ENCODE measurements around the gene CFAP74.

Gene CFAP74

DNA sequence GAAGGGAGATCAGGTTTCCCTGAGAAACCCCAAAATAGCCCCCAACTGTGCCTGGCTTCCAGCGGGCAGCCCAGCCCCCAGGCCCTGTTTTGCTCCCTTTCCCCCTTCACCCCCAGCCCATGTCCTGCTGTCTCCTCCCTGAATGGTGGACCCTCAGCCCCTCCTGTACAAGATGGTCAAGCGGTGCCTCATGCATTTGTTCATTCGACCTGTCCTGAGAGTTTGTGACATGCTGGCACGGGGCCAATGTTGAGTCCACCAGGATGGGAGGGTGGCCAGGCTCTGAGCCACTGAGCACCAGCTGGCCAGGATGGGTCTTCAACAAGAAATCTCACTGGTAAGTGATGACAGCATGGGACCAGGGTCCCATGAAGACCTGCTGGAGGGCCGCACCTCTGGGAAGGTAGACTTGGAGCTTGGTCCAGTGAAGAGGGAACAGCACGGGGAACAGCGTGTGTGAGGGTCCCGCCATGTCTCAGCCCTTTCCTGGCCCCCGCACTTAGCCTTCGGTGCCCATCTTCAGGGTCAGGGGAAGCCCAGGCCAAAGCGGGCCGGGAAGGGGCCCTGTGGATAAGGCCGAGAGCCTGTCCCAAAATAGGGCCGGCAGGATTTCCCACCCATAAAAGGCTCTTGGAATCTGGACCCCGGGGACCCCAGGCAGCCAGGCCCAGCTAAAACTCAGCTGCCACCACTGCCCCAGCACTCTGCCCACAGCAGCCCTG, 88.5 kb downstream of the CFAP74 start, which contains the start of gene CALML6:
Gene CALML6, plus strand, starts transcription at position 290 of the 722 bp plus-strand sequence. Its CDS starts 21 bp downstream, at position 311.
- DNase-seq = no peak

GRCh38 chr1:1914101-1914970, 89.2 kb downstream of the CFAP74 start:
- no peak for DNase-seq

GRCh38 chr1:1911350-1912041, 92.1 kb downstream of the CFAP74 start:
- no peak for DNase-seq

DNA sequence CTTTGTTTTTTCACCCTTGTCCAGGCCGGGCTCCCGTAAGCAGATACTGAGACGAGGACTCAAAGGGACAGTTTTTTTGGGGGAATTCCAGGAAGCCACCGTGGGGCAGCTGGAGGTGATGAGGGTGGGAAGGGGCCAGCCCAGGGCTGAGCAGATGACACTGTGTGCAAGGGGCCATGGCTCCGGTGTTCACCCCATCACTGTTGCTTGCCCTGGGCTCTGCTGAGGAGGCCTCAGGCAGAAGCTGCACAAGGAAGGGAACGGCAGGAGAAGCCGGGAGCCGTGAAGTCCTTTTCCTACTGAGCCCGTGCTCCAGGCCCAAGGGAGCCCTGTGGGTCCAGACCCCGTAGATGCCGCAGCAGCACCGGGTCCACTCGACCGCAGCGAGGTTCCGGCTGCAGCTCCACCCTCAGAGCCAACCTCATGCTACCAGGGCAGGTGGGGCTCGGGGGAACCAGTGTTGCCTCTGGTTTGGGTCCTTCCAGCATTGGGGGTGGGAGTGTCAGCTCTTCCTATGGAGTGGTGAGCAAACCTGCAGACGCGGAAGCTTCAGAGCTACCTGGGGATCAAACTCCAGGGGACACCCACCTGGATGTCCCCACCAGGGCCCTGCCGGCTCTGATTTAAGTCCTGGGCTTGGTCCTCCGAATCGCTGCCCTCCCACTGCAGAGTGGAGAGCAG, 92.8 kb downstream of the CFAP74 start:
- no peak for DNase-seq

DNA sequence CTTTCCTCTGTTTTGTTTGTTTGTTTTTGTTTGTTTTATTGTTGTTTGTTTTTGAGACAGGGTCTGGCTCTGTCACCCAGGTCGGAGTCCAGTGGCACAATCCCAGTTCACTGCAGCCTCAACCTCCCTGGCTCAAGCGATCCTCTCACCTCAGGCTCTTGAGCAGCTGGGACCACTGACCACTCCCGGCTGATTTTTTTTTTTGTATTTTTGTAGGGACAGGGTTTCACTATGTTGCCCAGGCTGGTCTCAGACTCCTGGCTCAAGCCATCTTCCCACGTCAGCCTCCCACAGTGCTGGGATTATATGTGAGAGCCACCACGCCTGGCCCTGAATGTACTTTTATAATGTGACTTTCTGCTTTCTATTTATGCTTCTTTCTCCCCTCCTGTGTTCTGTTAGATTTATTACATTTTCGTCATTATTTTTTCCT, 93.5 kb downstream of the CFAP74 start:
- no peak for DNase-seq

DNA sequence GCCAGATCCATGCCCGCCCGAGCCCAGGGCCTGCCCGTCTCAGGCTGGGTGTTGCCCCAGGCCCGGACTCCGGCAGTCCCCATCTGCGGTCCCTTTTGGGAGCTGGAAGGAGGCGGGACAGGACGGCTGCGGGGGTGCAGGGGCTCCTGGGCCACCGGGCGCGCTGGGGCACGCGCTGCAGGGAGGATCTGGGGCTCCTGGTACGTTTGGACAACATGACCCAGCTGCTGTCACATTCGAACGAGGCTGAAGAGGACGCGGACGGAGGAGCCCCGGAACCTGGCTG, 95.1 kb downstream of the CFAP74 start:
- no peak for DNase-seq

GRCh38 chr1:1907098-1907736, 96.4 kb downstream of the CFAP74 start:
- DNase-seq = no peak

DNA sequence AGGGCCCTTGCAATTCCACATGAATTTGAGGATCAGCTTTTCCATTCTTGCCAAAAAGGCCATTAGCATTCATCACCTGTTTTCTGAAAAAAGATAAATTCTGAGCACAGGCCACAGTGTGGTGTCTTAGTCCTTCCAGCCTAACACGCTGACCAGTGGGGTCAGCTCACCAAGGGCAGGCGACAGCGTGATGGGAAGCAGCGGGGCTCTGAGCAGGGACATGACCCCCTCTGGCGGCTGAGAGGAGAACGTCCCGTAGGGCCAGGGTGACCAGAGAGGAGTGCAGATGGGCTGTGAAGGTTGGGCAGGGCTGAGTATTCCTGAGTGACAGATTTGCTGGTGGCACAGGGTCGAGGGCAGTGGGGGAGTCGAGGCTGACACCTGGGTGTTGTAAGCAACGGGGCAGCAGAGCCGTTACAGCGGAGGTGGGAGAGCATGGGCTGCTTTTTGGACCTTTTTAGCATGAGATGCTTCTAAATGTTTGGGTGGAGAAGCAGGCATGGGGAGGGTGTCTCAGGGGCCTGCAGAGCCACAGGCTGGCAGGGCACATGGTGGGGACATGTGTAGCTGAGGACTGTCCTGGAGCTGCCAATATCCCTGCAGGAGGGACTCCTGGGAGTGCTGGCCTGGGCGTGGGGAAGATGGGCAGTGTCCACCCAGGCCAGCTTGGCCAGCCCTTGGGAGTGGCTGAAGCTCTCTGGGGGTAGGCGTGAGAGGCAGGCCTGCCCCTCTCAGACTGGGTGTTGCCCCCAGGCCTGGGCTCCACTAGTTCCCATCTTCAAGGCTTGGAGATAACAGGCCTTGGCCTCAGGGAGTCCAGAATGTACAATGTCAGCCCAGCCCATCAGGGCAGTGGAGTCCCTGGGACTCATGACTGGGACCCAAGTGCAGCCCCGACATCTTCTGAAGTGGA, 97.1 kb downstream of the CFAP74 start:
- DNase-seq = no peak

GRCh38 chr1:1903224-1903623, 100.4 kb downstream of the CFAP74 start:
- DNase-seq = no peak

GRCh38 chr1:1901641-1902294, 101.8 kb downstream of the CFAP74 start:
- no peak for DNase-seq

- no peak for DNase-seq
Observed at GRCh38 chr1:1900883-1901640, 102.5 kb downstream of the CFAP74 start.

DNA sequence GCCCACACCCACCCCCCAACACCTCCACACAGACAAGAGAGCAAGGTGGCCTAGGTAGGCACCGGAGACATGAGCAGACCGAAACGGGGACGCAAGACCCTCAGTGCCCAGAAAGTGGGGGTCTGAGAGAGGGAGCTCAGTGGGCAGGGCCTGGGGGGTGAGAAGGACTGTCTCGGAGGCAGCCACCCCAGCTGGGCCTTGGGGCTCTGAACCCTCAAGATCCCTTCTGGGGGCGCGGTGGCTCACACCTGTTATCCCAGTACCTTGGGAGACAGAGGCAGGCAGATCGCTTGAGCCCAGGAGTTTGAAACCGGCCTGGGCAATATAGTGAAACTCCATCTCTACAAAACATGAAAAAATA, 103.6 kb downstream of the CFAP74 start:
- DNase-seq = no peak

GRCh38 chr1:1899266-1899966, 104.2 kb downstream of the CFAP74 start:
- DNase-seq = no peak

GRCh38 chr1:1898246-1898933, 105.2 kb downstream of the CFAP74 start:
- no peak for DNase-seq

- no peak for DNase-seq
Observed at GRCh38 chr1:1895456-1896336, 107.9 kb downstream of the CFAP74 start.

DNA sequence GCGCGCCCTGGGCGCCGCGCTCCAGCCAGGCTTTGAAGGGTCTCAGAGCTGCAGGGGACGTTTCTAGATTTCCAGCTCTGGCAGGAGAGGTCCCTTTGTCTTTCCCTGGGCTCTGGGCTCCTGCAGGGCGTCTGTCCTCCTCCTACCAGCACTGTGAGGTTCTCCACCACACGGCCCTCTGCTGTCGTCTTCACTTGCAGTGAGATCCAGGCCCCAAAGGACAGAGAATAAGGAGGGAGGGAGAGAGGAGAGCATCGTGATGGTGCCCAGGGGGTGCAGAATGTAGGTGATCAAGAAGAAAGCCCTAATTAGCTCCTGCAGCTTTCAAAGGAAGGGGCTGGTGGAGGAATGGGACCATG, 108.5 kb downstream of the CFAP74 start:
- DNase-seq = no peak

DNA sequence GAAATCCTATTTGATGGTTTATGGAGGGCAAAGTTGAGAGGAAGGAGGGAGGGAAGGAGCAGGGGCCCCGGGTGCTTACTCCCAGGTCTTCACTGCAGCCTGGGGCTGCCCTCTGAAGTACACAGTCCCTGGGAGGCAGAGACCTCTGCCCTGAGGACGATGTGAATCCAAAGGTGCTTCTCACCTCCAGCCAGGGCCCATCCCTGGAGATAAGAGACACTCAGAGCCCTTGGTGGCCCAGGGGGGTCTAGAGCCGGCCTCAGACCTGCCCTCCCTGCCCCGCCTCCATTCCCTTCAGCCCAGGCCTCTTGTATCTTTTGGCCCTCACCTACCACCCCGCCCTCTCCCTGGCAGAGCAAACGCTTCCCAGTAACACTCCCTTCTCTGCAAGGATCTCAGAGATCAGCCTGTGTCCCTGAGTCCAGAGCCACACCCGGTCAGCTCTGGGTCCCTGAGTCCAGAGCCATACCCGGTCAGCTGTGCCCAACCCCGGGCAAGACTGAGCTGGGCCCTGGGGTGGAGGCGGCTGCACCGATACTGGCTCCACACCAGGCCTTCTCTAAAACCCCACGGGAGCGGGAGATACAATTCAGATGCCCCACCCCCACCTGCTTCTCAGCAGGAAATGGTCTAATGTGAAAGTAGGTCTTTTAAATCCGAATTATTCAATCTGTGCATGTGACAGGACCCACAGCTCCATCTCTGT, 109.1 kb downstream of the CFAP74 start:
- no peak for DNase-seq
